Measurements from ENCODE around the gene TBC1D16. TPM values are rescaled to one million over a fixed set of nuclear protein-coding genes. Genes with fewer than 3 reads are reported as not detected.

Gene TBC1D16
- total and polyA plus RNA-seq, 12 donors = 4.8 to 23.3 (median 17.0) TPM

GRCh38 chr17:80025796-80026195, 9.9 kb downstream of the TBC1D16 start:
- TF ChIP-seq, protein P1, sequence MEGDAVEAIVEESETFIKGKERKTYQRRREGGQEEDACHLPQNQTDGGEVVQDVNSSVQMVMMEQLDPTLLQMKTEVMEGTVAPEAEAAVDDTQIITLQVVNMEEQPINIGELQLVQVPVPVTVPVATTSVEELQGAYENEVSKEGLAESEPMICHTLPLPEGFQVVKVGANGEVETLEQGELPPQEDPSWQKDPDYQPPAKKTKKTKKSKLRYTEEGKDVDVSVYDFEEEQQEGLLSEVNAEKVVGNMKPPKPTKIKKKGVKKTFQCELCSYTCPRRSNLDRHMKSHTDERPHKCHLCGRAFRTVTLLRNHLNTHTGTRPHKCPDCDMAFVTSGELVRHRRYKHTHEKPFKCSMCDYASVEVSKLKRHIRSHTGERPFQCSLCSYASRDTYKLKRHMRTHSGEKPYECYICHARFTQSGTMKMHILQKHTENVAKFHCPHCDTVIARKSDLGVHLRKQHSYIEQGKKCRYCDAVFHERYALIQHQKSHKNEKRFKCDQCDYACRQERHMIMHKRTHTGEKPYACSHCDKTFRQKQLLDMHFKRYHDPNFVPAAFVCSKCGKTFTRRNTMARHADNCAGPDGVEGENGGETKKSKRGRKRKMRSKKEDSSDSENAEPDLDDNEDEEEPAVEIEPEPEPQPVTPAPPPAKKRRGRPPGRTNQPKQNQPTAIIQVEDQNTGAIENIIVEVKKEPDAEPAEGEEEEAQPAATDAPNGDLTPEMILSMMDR (IDR thresholded peaks at IDR 0.05) = no peak
- Histone ChIP-seq H3K4me3 (no peak overlapping the region), H3K27ac (no peak overlapping the region), H3K9me3 (no peaks in the 10 kb centered on the region), H3K36me3 (no peaks in the 10 kb centered on the region), H3K27me3 (no peaks in the 10 kb centered on the region), H3K4me1 (peaks cover 0 to 39% (median 15%) of the 10 kb centered on the region in 9 donors)
- 88 to 90% methylated on average over 10 of the region's 10 CpGs for WGBS, 2 donors
- DNase-seq = no peak
- intact Hi-C loops (cut with DNase I) = no loop called here
- ATAC-seq = no peak

- WGBS, 2 donors = 67 to 68% methylated on average over 11 of the region's 11 CpGs
- intact Hi-C loops (cut with DNase I) = no loop called here
- ATAC-seq (no peak), DNase-seq (no peak)
- Histone ChIP-seq H3K36me3 (no peaks in the 10 kb centered on the region), H3K4me1 (peaks cover 0 to 35% (median 15%) of the 10 kb centered on the region in 9 donors), H3K27ac (no peak overlapping the region), H3K27me3 (no peaks in the 10 kb centered on the region), H3K9me3 (no peaks in the 10 kb centered on the region), H3K4me3 (no peak overlapping the region)
- TF ChIP-seq, protein P1 (IDR thresholded peaks at IDR 0.05) = no peak
Measured at GRCh38 chr17:80025140-80025539, 10.5 kb downstream of the TBC1D16 start.

DNA sequence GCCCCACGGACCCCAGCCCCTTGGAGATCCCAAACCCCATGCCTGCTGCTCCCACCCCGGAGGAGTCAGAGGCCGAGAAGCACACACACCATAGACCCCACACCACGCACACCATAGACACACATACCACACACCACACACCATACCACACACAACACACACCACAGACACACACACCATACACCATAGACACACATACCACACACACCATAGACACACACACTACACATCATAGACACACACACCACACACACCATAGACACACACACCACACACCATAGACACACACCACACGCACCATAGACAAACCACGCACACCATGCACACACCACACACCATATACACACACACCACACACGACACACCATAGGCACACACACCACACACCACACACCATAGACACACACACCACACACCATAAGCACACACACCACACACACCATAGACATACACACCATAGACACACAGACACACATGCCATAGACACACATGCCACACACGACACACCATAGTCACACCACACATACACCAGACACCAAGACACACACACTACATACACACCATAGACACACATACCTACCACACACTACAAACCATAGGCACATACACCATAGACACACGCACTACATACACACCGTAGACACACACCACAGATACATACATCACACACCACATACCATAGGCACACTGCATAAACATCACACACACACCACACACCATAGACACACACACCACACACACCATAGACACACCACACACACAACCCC, 11.3 kb downstream of the TBC1D16 start:
- Histone ChIP-seq H3K4me3 (peak overlapping the region in 5 of 10 donors; percentile 7 to 36 (median 26)), H3K27ac (no peak overlapping the region), H3K9me3 (no peaks in the 10 kb centered on the region), H3K36me3 (no peaks in the 10 kb centered on the region), H3K27me3 (no peaks in the 10 kb centered on the region), H3K4me1 (peaks cover 0 to 27% (median 14%) of the 10 kb centered on the region in 9 donors)
- ATAC-seq = peak in 1 of 8 donors; percentile 50
- no peak for DNase-seq
- TF ChIP-seq, protein P1 (IDR thresholded peaks at IDR 0.05) = no peak
- WGBS, 2 donors = 51 to 59% methylated on average over 10 of the region's 10 CpGs
- intact Hi-C loops (cut with DNase I) = no loop called here

DNA sequence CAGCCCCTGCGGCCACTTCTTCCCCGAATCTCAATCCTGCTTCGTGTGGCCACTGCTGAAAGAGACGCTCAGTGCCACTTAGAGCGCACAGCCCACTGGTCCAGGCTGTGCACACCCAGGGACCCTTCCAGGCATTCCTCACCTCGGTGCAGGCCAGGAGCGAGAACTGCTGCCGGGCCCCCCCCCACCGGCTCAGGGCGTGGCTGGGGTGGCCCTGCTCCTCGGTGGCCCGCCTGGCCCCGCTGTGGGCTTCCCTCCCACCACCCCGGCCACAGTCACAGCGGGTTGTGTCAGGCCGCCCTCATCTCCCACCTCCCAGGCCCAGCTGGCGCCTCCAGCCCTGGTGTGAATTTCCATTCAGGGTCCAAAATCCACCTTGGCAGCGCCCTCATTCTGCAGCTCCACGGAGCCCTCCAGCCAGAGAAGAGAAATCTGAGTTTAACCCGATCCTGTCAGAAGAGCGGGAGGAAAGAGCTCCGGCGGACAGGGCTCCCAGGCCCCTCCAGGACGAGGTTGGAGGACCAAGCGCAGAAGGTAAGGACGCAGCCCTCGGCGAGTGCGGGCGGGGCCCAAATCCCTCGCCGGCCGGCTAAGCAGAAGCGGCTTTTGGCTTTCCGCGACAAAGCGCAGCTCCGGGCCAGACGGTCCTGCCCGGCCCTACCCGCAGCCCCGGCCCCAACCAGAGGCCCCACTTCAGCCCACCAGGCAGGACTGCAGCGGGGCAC, 12.0 kb downstream of the TBC1D16 start:
- Histone ChIP-seq H3K27me3 (no peaks in the 10 kb centered on the region), H3K4me1 (peaks cover 0 to 20% (median 7%) of the 10 kb centered on the region in 9 donors), H3K9me3 (no peaks in the 10 kb centered on the region), H3K36me3 (no peaks in the 10 kb centered on the region), H3K27ac (no peak overlapping the region), H3K4me3 (peak overlapping the region in 5 of 10 donors; percentile 7 to 36 (median 26))
- ATAC-seq = peak in 6 of 8 donors; percentile 11 to 48 (median 32)
- 62 to 78% methylated on average over 43 of the region's 43 CpGs for whole genome bisulfite sequencing, 2 donors
- intact Hi-C loops (cut with DNase I) = no loop called here
- TF ChIP-seq, protein P1 (IDR thresholded peaks at IDR 0.05) = no peak
- DNase-seq = peak in 1 of 2 donors; percentile 31
